SK-N-SH (cell line): ENCODE results near the gene GJE1.

Experiments
- CTCF ChIP-seq: fragments of 200-600 bp; sonication (generic); IDR thresholded peaks from 2 replicates; pipeline ENCODE4 v1.6.1; 2017; ENCODE audit warnings: antibody characterized with exemption, mild to moderate bottlenecking, moderate library complexity
- EP300 ChIP-seq, 2 experiments: IDR thresholded peaks; 2 replicates each; pipeline versions ENCODE4 v1.4.0 to v1.6.1; 2012; ENCODE audit warnings: borderline replicate concordance in 1 of 2, low read depth in 1 of 2, low read length in 1 of 2
- FOSL2 ChIP-seq: IDR thresholded peaks from 2 replicates; pipeline ENCODE4 v1.4.0; 2012; ENCODE audit warnings: low read depth, mild to moderate bottlenecking, moderate library complexity, borderline replicate concordance
- FOXJ3 ChIP-seq: sonication (generic); formaldehyde crosslinking; IDR thresholded peaks from 2 replicates; pipeline ENCODE4 v1.5.1; 2020; ENCODE audit warnings: mild to moderate bottlenecking, missing genetic modification reagents
- MEF2A ChIP-seq: IDR thresholded peaks from 2 replicates; pipeline ENCODE4 v1.4.0; 2012; ENCODE audit warnings: low read depth, borderline replicate concordance
- REST ChIP-seq: IDR thresholded peaks from 2 replicates; pipeline ENCODE4 v1.6.1; 2012; ENCODE audit warnings: mild to moderate bottlenecking, low read depth, low read length, moderate library complexity
- RXRA ChIP-seq: IDR thresholded peaks from 2 replicates; pipeline ENCODE4 v1.4.0; 2012; ENCODE audit warnings: low read depth, mild to moderate bottlenecking, borderline replicate concordance
- TCF12 ChIP-seq: IDR thresholded peaks from 2 replicates; pipeline ENCODE4 v1.4.0; 2012

- TF ChIP-seq CTCF = no peak
- TF ChIP-seq FOSL2 = no peak
- TF ChIP-seq TCF12 = no peak
- peak; percentile 99 for TF ChIP-seq REST
- no peak for TF ChIP-seq EP300 (IDR thresholded peaks at IDR 0.05; ENCODE audit: borderline replicate concordance in 1 of 2, low read depth in 1 of 2, low read length in 1 of 2)
- TF ChIP-seq MEF2A = no peak
- TF ChIP-seq RXRA = no peak
- no peak for TF ChIP-seq FOXJ3 (CRISPR knock-in tag)
Measured at GRCh38 chr6:142088858-142089216, 43.9 kb upstream of the GJE1 start.
